B cell (primary cell): Measurements from ENCODE around the gene C1GALT1C1.

ENCODE experiments used
- CTCF ChIP-seq: fragments of 200-600 bp; IDR thresholded peaks from one replicate; pipeline ENCODE4 v1.8.0; 2022; ENCODE audit warnings: antibody characterized with exemption, mild to moderate bottlenecking
- EZH2 ChIP-seq: IDR thresholded peaks from 2 replicates; pipeline ENCODE4 v1.6.1; 2012; ENCODE audit warnings: borderline replicate concordance, low read depth, mild to moderate bottlenecking, moderate library complexity, low read length; ENCODE audit not compliant: insufficient read depth, poor library complexity, severe bottlenecking

- no peak for TF ChIP-seq CTCF
- no peak for TF ChIP-seq EZH2
These were observed 13.0 kb upstream of the C1GALT1C1 start for GRCh38 chrX:120642871-120643270.
